Trophoblast cell (in vitro differentiated cells and primary cell): ENCODE data around the gene SF3B4.

Source experiments
- DNase-seq, 2 donors: peaks; one replicate each; pipeline ENCODE4 v3.0.0-alpha.2; 2016
- H2AFZ ChIP-seq: 2 replicates; pipeline ENCODE4 v1.6.1; 2013; ENCODE audit warnings: low read length, moderate library complexity, mild to moderate bottlenecking; ENCODE audit not compliant: insufficient read depth, poor library complexity
- H2AK5ac ChIP-seq: 2 replicates; pipeline ENCODE4 v1.6.1; 2013; ENCODE audit warnings: mild to moderate bottlenecking, low read length
- H2BK120ac ChIP-seq: 2 replicates; pipeline ENCODE4 v1.6.1; 2013; ENCODE audit warnings: low read length, mild to moderate bottlenecking, moderate library complexity; ENCODE audit not compliant: insufficient read depth, poor library complexity
- H2BK12ac ChIP-seq: 2 replicates; pipeline ENCODE4 v1.6.1; 2013; ENCODE audit warnings: mild to moderate bottlenecking, low read length, moderate library complexity
- H2BK5ac ChIP-seq: 2 replicates; pipeline ENCODE4 v1.6.1; 2013; ENCODE audit warnings: low read length, low read depth, moderate library complexity, mild to moderate bottlenecking; ENCODE audit not compliant: poor library complexity
- H3K14ac ChIP-seq: 2 replicates; pipeline ENCODE4 v1.6.1; 2013; ENCODE audit warnings: mild to moderate bottlenecking, low read length
- H3K18ac ChIP-seq: 2 replicates; pipeline ENCODE4 v1.6.1; 2013; ENCODE audit warnings: mild to moderate bottlenecking, low read length
- H3K23ac ChIP-seq: 2 replicates; pipeline ENCODE4 v1.6.1; 2013; ENCODE audit warnings: low read length
- H3K27ac ChIP-seq: 2 replicates; pipeline ENCODE4 v1.5.1; 2013; ENCODE audit warnings: low read depth, mild to moderate bottlenecking, inconsistent platforms, low read length, moderate library complexity
- H3K27me3 ChIP-seq: 2 replicates; pipeline ENCODE4 v1.6.1; 2013; ENCODE audit warnings: inconsistent platforms, mild to moderate bottlenecking, low read length, moderate library complexity; ENCODE audit not compliant: insufficient read depth
- H3K36me3 ChIP-seq, 2 experiments: 1 replicate in 1 of 2; 2 replicates in 1 of 2; pipeline ENCODE4 v1.6.1; 2013; ENCODE audit warnings: low read length in 2 of 2, mild to moderate bottlenecking in 2 of 2, moderate library complexity in 1 of 2; ENCODE audit not compliant: insufficient read depth in 2 of 2, control insufficient read depth in 1 of 2
- H3K4ac ChIP-seq: 2 replicates; pipeline ENCODE4 v1.6.1; 2013; ENCODE audit warnings: low read depth, mild to moderate bottlenecking, low read length, moderate library complexity
- H3K4me1 ChIP-seq, 2 experiments: 1 replicate in 1 of 2; 2 replicates in 1 of 2; pipeline ENCODE4 v1.6.1; 2013; ENCODE audit warnings: low read length in 2 of 2, mild to moderate bottlenecking in 2 of 2, moderate library complexity in 1 of 2; ENCODE audit not compliant: insufficient read depth in 2 of 2, control insufficient read depth in 1 of 2
- H3K4me2 ChIP-seq: 2 replicates; pipeline ENCODE4 v1.6.1; 2013; ENCODE audit warnings: inconsistent platforms, mild to moderate bottlenecking, low read length, moderate library complexity
- H3K4me3 ChIP-seq: 2 replicates; pipeline ENCODE4 v1.5.1; 2013; ENCODE audit warnings: mild to moderate bottlenecking, low read depth, low read length, inconsistent platforms
- H3K79me1 ChIP-seq: one replicate; pipeline ENCODE4 v1.6.1; 2013; ENCODE audit warnings: low read length
- H3K79me2 ChIP-seq: 2 replicates; pipeline ENCODE4 v1.6.1; 2013; ENCODE audit warnings: low read length, mild to moderate bottlenecking; ENCODE audit not compliant: control insufficient read depth, insufficient read depth, poor library complexity
- H3K9ac ChIP-seq: 2 replicates; pipeline ENCODE4 v1.6.1; 2013; ENCODE audit warnings: mild to moderate bottlenecking, low read length
- H3K9me3 ChIP-seq: 2 replicates; pipeline ENCODE4 v1.6.1; 2013; ENCODE audit warnings: low read depth, mild to moderate bottlenecking, control low read depth, inconsistent platforms, low read length; ENCODE audit not compliant: insufficient read depth
- H4K12ac ChIP-seq: 2 replicates; pipeline ENCODE4 v1.6.1; 2013; ENCODE audit warnings: low read depth, mild to moderate bottlenecking, low read length, moderate library complexity
- H4K8ac ChIP-seq: 2 replicates; pipeline ENCODE4 v1.6.1; 2013; ENCODE audit warnings: low read depth, mild to moderate bottlenecking, low read length, moderate library complexity
- H4K91ac ChIP-seq: one replicate; pipeline ENCODE4 v1.6.1; 2013; ENCODE audit warnings: low read depth, mild to moderate bottlenecking, low read length, moderate library complexity
- WGBS: extraction: QIAGEN DNeasy Blood & Tissue Kit; methylation state at CpG from one replicate; pipeline ENCODE4 v1.1.7; 2013; ENCODE audit warnings: missing lambda C conversion rate; ENCODE audit not compliant: insufficient read length, insufficient coverage; ENCODE audit errors: extremely low coverage; 5-methylcytosine and 5-hydroxymethylcytosine counted together

Gene SF3B4

DNA sequence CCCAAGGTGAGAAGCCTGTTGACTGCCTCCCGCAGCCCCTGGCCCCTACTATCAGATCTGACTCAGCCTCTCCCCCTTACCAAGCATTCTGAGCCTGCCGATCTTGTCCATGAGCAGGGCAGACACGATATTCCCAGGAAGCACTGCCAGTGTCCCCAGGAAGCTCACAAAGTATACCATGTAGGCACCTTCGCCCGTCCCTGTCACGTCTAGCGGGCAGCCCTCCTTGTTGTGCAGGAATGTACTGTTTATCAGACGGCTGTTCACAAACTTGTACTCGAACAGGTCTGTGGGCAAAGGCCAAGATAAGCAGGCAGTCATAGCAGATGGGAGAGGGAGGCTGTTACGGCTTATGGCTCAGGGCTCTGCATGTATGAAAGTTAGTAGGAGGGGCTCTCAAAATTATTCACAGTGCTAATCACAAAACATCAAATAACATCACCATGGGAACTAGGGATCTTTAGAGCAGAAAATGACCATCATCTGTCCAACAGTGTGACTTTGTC lies 21.0 kb downstream of the SF3B4 start:
- Histone ChIP-seq H3K4me2 (no peak overlapping the region), H3K14ac (no peak overlapping the region), H3K9me3 (no peaks in the 10 kb centered on the region), H3K4ac (no peak overlapping the region), H3K9ac (no peak overlapping the region), H3K79me2 (no peaks in the 10 kb centered on the region), H2BK5ac (no peak overlapping the region), H2AK5ac (no peak overlapping the region), H4K12ac (no peak overlapping the region), H4K8ac (no peak overlapping the region), H3K27me3 (no peaks in the 10 kb centered on the region), H2AFZ (no peak overlapping the region), H3K18ac (no peak overlapping the region), H3K4me3 (no peak overlapping the region), H3K79me1 (no peaks in the 10 kb centered on the region), H4K91ac (no peak overlapping the region), H3K27ac (no peak overlapping the region), H2BK12ac (no peak overlapping the region), H3K23ac (no peak overlapping the region), H3K36me3 (peaks cover 8 to 13% of the 10 kb centered on the region in 2 experiments), H2BK120ac (no peak overlapping the region), H3K4me1 (peaks cover 18 to 30% of the 10 kb centered on the region in 2 experiments)
- peak in 1 of 2 donors; percentile 43 for DNase-seq
- no CpG with 5 or more reads among the region's 10 CpGs for WGBS

DNA sequence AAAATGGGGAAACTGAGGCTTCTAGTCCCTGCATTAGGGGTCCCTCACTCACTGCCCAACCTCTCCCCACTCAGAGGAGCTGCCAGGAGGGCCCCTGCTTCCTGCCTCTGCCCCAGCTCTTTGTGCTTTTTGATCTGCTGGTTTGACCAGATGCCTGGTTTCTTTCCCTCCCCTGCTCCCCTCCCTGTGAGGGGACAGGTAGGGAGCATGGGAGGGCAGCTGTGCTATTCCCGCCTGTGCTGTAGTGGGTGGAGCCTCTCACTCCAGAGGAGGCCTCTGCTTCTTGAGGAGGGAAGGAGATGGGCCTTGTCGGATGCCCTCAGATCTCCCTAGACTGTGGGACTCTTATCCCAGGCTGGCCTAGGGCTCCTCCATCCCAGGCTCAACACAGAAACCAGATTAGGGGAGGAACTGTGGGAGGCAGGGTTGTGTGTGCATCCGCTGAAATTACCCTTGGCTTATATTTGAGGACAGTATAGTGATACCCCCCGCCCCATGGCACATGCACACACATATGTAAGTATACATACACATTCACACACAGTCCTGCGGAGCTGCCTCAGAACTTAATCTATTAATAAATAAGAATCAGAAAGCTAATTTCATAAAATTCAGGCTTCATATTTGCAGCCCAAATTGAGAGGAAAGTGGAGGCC lies 23.6 kb downstream of the SF3B4 start:
- peaks cover 6 to 13% of the 10 kb centered on the region in 2 experiments for H3K36me3 ChIP-seq
- no peak overlapping the region for H2AK5ac ChIP-seq
- no peak overlapping the region for H3K18ac ChIP-seq
- no peak overlapping the region for H3K27ac ChIP-seq
- peaks cover 11 to 27% of the 10 kb centered on the region in 2 experiments for H3K4me1 ChIP-seq
- H3K79me2 ChIP-seq, result peaks cover 4% of the 10 kb centered on the region
- H3K14ac ChIP-seq, result no peak overlapping the region
- H3K4me3 ChIP-seq, result no peak overlapping the region
- H2AFZ ChIP-seq, result peak overlapping the region; percentile 21
- H3K23ac ChIP-seq, result no peak overlapping the region
- no CpG with 5 or more reads among the region's 5 CpGs for WGBS
- H3K27me3 ChIP-seq, result no peaks in the 10 kb centered on the region
- DNase-seq, result no peak
- no peak overlapping the region for H2BK120ac ChIP-seq
- H3K4ac ChIP-seq, result no peak overlapping the region
- H2BK5ac ChIP-seq, result peak overlapping the region; percentile 29
- no peak overlapping the region for H2BK12ac ChIP-seq
- no peak overlapping the region for H3K4me2 ChIP-seq
- H4K8ac ChIP-seq, result peak overlapping the region; percentile 55
- H3K79me1 ChIP-seq, result peaks cover 6% of the 10 kb centered on the region
- H3K9ac ChIP-seq, result no peak overlapping the region
- no peak overlapping the region for H4K12ac ChIP-seq
- H4K91ac ChIP-seq, result peak overlapping the region; percentile 16
- H3K9me3 ChIP-seq, result no peaks in the 10 kb centered on the region

DNA sequence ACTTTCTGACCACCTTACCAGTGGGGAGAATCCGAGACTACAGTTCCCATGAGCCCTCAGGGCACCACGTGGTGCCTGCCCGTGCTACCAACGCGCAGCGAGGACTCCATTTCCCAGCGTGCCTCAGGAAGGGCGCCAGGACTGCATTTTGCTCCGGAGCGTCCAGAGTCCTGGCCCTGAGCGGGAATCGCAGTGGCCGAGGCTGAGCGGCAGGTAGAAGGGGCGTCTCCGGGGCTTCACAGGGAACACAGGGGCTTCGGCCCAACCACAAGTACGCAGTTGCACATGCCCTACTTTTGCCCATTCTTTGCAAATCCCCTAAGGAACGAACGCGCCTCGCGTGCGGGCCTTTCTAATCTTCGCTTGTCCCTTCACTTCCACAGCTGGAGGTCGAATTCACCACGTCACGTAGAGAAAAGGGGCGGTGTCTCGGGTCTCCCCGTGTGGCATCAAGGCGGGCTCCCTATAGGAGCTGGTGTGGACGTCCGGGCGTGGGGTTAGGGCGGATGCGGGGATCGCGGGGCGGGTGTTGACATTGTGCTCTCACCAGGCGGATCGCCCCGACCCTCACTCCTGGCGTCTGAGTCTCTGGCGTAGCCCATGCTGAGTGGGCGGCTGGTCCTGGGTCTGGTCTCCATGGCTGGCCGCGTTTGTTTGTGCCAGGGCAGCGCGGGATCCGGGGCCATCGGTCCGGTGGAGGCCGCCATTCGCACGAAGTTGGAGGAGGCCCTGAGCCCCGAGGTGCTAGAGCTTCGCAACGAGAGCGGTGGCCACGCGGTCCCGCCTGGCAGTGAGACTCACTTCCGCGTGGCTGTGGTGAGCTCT lies 27.9 kb downstream of the SF3B4 start, which contains the start of gene BOLA1:
Gene BOLA1 (plus strand): TSS at position 109 of the 825 bp plus-strand sequence. CDS start 492 bp downstream, at position 601.
- Histone ChIP-seq H2BK12ac (peak within 1 kb of the TSS; percentile 5), H2AFZ (peak within 1 kb of the TSS; percentile 59), H3K9me3 (no peaks in the 10 kb centered on the region), H3K79me1 (peaks cover 6% of the 10 kb centered on the region), H3K18ac (peak within 1 kb of the TSS; percentile 53), H3K9ac (peak within 1 kb of the TSS; percentile 59), H3K4me1 (peaks cover 11 to 20% of the 10 kb centered on the region in 2 experiments), H3K23ac (no peak within 1 kb of the TSS), H2BK120ac (peak within 1 kb of the TSS; percentile 49), H3K4me3 (peak within 1 kb of the TSS; percentile 70), H3K27me3 (no peaks in the 10 kb centered on the region), H2BK5ac (peak within 1 kb of the TSS; percentile 15), H3K4me2 (peak within 1 kb of the TSS; percentile 66), H2AK5ac (peak within 1 kb of the TSS; percentile 50), H3K14ac (peak within 1 kb of the TSS; percentile 10), H4K91ac (peak within 1 kb of the TSS; percentile 81), H3K79me2 (peaks cover 4% of the 10 kb centered on the region), H3K27ac (peak within 1 kb of the TSS; percentile 35), H3K36me3 (no peaks in the 10 kb centered on the region), H3K4ac (peak within 1 kb of the TSS; percentile 33), H4K12ac (peak within 1 kb of the TSS; percentile 48), H4K8ac (peak within 1 kb of the TSS; percentile 86)
- peak; percentile 86 to 93 for DNase-seq
- no CpG with 5 or more reads among the region's 65 CpGs for WGBS

DNA sequence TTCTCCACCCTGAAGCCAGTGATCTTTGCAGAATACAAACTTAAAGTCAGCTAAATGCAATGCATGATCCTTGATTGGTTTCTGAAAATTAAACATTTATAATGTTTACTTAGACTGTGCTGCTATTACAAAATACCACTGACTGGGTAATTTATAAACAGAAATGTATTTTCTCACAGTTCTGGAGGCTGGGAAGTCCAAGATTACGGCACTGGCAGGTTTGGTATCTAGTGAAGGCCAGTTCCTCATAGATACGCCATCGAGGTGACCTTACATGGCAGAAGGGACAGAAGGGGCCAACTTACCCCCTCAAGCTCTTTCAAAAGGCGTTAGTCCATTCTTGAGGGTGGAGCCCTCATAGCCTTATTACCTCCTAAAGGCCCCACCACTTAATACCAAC lies 31.0 kb downstream of the SF3B4 start:
- Histone ChIP-seq H3K4me3 (no peak overlapping the region), H3K27me3 (no peaks in the 10 kb centered on the region), H3K4me2 (no peak overlapping the region), H3K4ac (no peak overlapping the region), H2BK120ac (no peak overlapping the region), H3K18ac (no peak overlapping the region), H4K8ac (no peak overlapping the region), H2AFZ (no peak overlapping the region), H2AK5ac (no peak overlapping the region), H3K79me1 (peaks cover 6% of the 10 kb centered on the region), H4K91ac (no peak overlapping the region), H3K27ac (no peak overlapping the region), H4K12ac (no peak overlapping the region), H3K36me3 (no peaks in the 10 kb centered on the region), H3K79me2 (peaks cover 4% of the 10 kb centered on the region), H3K23ac (no peak overlapping the region), H3K9ac (no peak overlapping the region), H3K4me1 (peaks cover 5 to 7% of the 10 kb centered on the region in 2 experiments), H2BK12ac (no peak overlapping the region), H3K14ac (no peak overlapping the region), H3K9me3 (no peaks in the 10 kb centered on the region), H2BK5ac (no peak overlapping the region)
- WGBS, result no CpG with 5 or more reads among the region's 4 CpGs
- DNase-seq, result no peak
